ENCODE data around the gene OR4K5.

DNA sequence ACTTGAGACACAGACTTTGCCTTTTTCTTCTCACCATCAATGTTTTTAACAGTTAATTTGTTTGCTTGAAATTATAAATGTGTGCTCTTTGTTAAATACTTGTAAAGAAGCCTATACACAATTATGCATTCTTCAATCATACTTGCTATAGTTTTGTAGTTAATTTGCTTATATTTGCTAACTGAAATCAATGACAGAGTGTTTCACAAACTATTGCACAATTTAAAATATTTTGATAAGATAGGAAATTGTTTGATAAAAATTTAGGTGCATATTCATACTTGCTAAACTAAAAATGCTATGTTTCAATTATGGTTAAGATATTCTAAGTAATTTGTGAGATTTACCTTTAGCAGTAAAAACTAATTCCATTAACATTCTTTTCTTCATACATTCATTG lies 13.7 kb upstream of the OR4K5 start:
- TF ChIP-seq CTCF (IDR thresholded peaks at IDR 0.05) (no peak), EP300 (IDR thresholded peaks at IDR 0.05) (no peak), POLR2AphosphoS5 (IDR thresholded peaks at IDR 0.05) (no peak)

All from upper lobe of left lung (tissue), 4 donors.